Peyer's patch (tissue), 4 donors: ENCODE measurements around the gene MIF4GD. TPM values are rescaled to one million over a fixed set of nuclear protein-coding genes. Genes with fewer than 3 reads are reported as not detected.

Experiments used
- DNase-seq, 3 donors: peaks; one replicate each; pipeline ENCODE4 v3.0.0-alpha.2; 2017 to 2019
- H3K27ac ChIP-seq, 4 donors: fragments of 200-600 bp; sonication (generic); one replicate each; pipeline ENCODE4 v1.5.1; 2016 to 2019
- H3K27me3 ChIP-seq, 2 donors: fragments of 200-600 bp; sonication (generic); one replicate each; pipeline ENCODE4 v1.5.1; 2019
- H3K36me3 ChIP-seq, 3 donors: fragments of 200-600 bp; sonication (generic); one replicate each; pipeline ENCODE4 v1.5.1; 2016 to 2019
- H3K4me1 ChIP-seq, 4 donors: fragments of 200-600 bp; sonication (generic); one replicate each; pipeline ENCODE4 v1.5.1; 2016 to 2019
- H3K4me3 ChIP-seq, 4 donors: fragments of 200-600 bp; sonication (generic); 1 replicate in 3 of 4; 2 replicates in 1 of 4; pipeline ENCODE4 v1.5.1; 2016 to 2019; ENCODE audit warnings: mild to moderate bottlenecking in 1 of 4
- H3K9me3 ChIP-seq, 4 donors: fragments of 200-600 bp; sonication (generic); one replicate each; pipeline ENCODE4 v1.5.1; 2016 to 2019; ENCODE audit warnings: mild to moderate bottlenecking in 1 of 4
- POLR2A ChIP-seq, 2 donors: fragments of 450-650 bp; IDR thresholded peaks; one replicate each; pipeline ENCODE4 v1.5.1; 2017; ENCODE audit warnings: antibody characterized with exemption in 2 of 2, mild to moderate bottlenecking in 2 of 2, moderate library complexity in 2 of 2
- total RNA-seq, 4 donors: library from RNA; depleted of rRNA; stranded (reverse); fragments of >200 nt; gene quantifications; one replicate each; pipeline ENCODE4 v1.1.0, GENCODE V29; 2016
- TF ChIP-seq, protein P1 (sequence below), 6 experiments: fragments of 450-650 bp in 4 of 6; fragments of 200-600 bp in 2 of 6; sonication (generic) in 1 of 6; IDR thresholded peaks; one replicate each; pipeline ENCODE4 v1.5.1; 2017 to 2019; ENCODE audit warnings: antibody characterized with exemption in 6 of 6, mild to moderate bottlenecking in 3 of 6, moderate library complexity in 1 of 6

Gene MIF4GD
- total RNA-seq, 4 donors from 2014 or later: 14.5 to 35.5 (median 18.9) TPM

DNA sequence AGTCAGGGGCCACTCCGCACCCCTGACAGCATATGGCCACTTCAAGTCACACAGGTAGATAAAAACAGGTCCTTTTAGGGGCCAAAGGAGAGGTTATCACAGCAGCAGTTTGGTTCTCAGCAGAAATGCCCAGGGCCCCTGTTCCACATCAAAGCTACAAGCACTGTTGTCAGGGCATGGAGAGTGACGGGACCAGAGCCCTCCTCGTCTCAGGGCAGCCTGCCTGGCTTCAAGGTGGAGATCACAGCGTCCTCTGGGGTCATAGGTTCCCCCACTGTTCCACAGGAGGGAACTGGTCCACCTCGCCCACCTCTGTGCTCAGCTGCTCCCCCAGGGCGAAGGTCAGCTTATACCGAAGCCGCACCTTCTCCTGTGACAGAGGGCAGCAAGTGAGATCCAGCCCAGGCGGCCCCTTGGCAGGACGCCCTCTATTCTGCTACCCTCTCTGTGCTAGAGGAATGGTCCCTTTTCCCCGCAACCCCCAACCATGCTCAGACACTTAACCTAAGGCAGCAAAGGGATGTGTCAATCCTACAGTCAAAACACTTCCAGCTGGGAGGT lies 32.9 kb downstream of the MIF4GD start:
- peaks cover 0 to 18% (median 9%) of the 10 kb centered on the region in 4 donors for H3K4me1 ChIP-seq
- peaks cover 0 to 99% (median 0%) of the 10 kb centered on the region in 3 donors for H3K36me3 ChIP-seq
- no peak for DNase-seq
- peak overlapping the region in 1 of 4 donors; percentile 40 for H3K27ac ChIP-seq
- TF ChIP-seq, protein P1, sequence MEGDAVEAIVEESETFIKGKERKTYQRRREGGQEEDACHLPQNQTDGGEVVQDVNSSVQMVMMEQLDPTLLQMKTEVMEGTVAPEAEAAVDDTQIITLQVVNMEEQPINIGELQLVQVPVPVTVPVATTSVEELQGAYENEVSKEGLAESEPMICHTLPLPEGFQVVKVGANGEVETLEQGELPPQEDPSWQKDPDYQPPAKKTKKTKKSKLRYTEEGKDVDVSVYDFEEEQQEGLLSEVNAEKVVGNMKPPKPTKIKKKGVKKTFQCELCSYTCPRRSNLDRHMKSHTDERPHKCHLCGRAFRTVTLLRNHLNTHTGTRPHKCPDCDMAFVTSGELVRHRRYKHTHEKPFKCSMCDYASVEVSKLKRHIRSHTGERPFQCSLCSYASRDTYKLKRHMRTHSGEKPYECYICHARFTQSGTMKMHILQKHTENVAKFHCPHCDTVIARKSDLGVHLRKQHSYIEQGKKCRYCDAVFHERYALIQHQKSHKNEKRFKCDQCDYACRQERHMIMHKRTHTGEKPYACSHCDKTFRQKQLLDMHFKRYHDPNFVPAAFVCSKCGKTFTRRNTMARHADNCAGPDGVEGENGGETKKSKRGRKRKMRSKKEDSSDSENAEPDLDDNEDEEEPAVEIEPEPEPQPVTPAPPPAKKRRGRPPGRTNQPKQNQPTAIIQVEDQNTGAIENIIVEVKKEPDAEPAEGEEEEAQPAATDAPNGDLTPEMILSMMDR (IDR thresholded peaks at IDR 0.05): no peak
- no peak for TF ChIP-seq POLR2A (IDR thresholded peaks at IDR 0.05)
- no peak overlapping the region for H3K4me3 ChIP-seq
- no peaks in the 10 kb centered on the region for H3K9me3 ChIP-seq
- H3K27me3 ChIP-seq: no peaks in the 10 kb centered on the region

DNA sequence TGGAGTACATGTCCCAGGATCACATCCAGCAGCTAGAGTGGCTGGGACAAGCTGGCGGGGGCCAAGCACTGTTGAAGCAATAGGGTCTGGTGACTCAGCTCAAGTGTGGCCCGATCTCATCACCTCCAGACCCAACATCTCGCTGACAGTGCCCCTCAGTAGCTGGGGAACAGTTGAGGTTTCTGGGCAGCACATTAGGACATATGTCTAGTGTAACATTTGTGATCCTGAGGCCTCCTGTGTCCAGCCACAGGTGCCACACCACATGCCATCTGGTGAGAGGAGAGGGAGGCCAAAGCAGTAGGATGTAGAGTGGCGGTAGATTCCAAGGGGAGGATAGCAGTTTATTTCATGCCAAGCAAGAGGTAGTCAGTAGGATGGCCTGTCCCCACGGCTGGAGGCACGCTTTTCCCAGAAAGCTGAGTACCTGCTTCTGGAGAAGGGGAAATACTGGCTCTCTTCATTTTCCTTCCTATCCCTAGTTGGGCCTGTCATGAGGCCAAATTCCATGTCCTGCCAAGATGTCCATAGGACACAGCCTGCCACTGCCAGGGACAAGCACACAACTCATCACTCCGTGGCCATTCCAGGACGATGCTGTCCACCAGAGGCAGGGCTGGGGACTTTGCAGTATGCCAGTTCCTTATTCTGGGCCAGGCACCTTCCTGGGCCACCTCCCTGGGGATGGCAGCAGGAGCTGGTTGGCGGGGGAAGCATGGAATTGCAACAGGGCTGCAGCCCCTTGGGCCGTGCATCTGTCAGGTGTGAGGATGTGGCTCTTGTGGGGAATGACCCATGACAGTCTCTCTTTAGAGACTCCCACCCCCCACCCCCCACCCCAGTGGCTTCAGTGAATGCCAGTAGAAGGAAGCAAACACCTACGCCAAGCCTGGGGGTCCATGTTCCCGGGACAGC lies 33.7 kb downstream of the MIF4GD start:
- H3K36me3 ChIP-seq: peaks cover 0 to 99% (median 0%) of the 10 kb centered on the region in 3 donors
- DNase-seq: no peak
- no peak overlapping the region for H3K4me3 ChIP-seq
- TF ChIP-seq POLR2A (IDR thresholded peaks at IDR 0.05): no peak
- TF ChIP-seq, protein P1 (IDR thresholded peaks at IDR 0.05): no peak
- H3K9me3 ChIP-seq: no peaks in the 10 kb centered on the region
- peaks cover 0 to 13% (median 9%) of the 10 kb centered on the region in 4 donors for H3K4me1 ChIP-seq
- H3K27me3 ChIP-seq: no peaks in the 10 kb centered on the region
- no peak overlapping the region for H3K27ac ChIP-seq

DNA sequence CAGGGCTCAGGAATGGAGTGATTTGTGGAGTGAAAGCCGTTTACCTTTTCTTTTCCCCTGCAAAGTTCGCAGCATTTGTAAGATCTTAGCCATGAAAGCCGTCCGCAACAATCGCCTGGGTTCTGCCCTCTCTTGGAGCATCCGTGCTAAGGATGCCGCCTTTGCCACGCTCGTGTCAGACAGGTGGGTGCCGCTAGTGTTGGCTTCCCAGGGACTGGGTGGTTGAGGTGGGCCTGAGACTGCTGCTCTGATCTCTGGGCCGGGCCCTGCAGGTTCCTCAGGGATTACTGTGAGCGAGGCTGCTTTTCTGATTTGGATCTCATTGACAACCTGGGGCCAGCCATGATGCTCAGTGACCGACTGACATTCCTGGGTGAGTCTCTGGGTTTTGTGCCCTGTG lies 38.2 kb downstream of the MIF4GD start:
- DNase-seq: no peak
- H3K27ac ChIP-seq: no peak overlapping the region
- peaks cover 0 to 96% (median 0%) of the 10 kb centered on the region in 3 donors for H3K36me3 ChIP-seq
- TF ChIP-seq POLR2A (IDR thresholded peaks at IDR 0.05): no peak
- TF ChIP-seq, protein P1 (IDR thresholded peaks at IDR 0.05): no peak
- H3K4me3 ChIP-seq: no peak overlapping the region
- no peaks in the 10 kb centered on the region for H3K9me3 ChIP-seq
- no peaks in the 10 kb centered on the region for H3K27me3 ChIP-seq
- no peaks in the 10 kb centered on the region for H3K4me1 ChIP-seq

DNA sequence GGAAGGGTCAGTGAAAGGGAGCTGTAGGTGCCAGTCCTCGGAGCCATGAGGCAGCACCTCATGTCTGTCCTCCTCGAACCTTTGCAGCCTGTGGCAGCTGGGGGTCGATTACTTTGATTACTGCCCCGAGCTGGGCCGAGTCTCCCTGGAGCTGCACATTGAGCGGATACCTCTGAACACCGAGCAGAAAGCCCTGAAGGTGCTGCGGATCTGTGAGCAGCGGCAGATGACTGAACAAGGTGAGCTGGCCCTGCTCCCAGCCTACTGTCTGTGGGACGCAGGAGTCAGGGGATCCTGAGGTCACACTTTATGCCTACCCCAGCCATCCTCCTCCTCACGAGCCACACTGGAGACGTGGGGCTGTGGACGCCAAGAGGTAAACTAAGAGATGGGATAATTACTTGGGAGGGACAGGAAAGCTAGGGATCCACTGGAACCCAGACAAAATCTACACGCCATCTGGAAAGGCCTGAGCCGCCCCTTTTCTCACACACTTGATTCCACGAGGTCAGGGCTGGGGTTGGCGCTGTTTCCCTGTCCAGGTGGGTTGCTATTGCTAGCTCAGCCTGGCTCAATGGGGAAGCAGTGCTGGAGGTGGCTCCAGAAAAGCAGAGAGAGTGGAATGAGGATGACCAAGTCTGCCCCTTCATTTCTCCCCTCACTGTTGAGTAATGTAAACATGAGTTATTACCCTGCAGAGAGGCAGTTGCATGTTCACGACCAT lies 39.1 kb downstream of the MIF4GD start:
- no peaks in the 10 kb centered on the region for H3K4me1 ChIP-seq
- no peak overlapping the region for H3K4me3 ChIP-seq
- DNase-seq: no peak
- no peaks in the 10 kb centered on the region for H3K27me3 ChIP-seq
- H3K36me3 ChIP-seq: peaks cover 0 to 93% (median 0%) of the 10 kb centered on the region in 3 donors
- no peaks in the 10 kb centered on the region for H3K9me3 ChIP-seq
- no peak for TF ChIP-seq POLR2A (IDR thresholded peaks at IDR 0.05)
- TF ChIP-seq, protein P1 (IDR thresholded peaks at IDR 0.05): no peak
- H3K27ac ChIP-seq: no peak overlapping the region

DNA sequence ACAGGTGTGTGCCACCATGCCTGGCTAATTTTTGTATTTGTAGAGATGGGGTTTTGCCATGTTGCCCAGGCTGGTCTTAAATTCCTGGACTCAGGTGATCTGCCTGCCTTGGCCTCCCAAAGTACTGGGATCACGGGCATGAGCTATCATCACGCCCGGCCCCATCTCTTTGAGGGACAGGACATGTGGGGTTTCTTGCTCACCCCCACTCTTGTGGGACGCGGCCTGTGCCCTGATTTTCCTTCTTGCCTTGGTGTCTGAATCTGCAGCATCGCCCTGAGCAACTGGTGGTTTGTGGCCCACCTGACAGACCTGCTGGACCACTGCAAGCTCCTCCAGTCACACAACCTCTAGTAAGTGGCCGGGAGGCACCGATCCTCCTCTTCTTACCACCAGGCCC lies 40.0 kb downstream of the MIF4GD start:
- TF ChIP-seq, protein P1 (IDR thresholded peaks at IDR 0.05): no peak
- TF ChIP-seq POLR2A (IDR thresholded peaks at IDR 0.05): no peak
- DNase-seq: no peak

More for the DNA sequence above, 40.0 kb downstream of the MIF4GD start:
- H3K4me1 ChIP-seq: no peaks in the 10 kb centered on the region
- no peaks in the 10 kb centered on the region for H3K27me3 ChIP-seq
- no peaks in the 10 kb centered on the region for H3K9me3 ChIP-seq
- no peak overlapping the region for H3K4me3 ChIP-seq
- no peak overlapping the region for H3K27ac ChIP-seq
- H3K36me3 ChIP-seq: peaks cover 0 to 93% (median 0%) of the 10 kb centered on the region in 3 donors
